B cell (primary cell): ENCODE measurements around the gene SPOCK3. TPM values are rescaled to one million over a fixed set of nuclear protein-coding genes. Genes with fewer than 3 reads are reported as not detected.

Experiments
- ATAC-seq: fragments of 200-7000 bp; cut with Tn5 transposase; one replicate; pipeline ENCODE4 v1.10.0; 2021; ENCODE audit warnings: low read depth, mild to moderate bottlenecking, moderate number of reproducible peaks, moderate library complexity
- CTCF ChIA-PET: fragments of 350-600 bp; sonication (Branson Sonifier 250); formaldehyde crosslinking; loops from one replicate; lab custom pipeline; 2021; ENCODE audit warnings: antibody characterized with exemption, inconsistent platforms; lab: Charles Lee
- POLR2A ChIA-PET: fragments of 350-600 bp; sonication (Branson Sonifier 250); formaldehyde crosslinking; loops from one replicate; lab custom pipeline; 2021; ENCODE audit warnings: antibody characterized with exemption; lab: Charles Lee
- DNase-seq: peaks from one replicate; pipeline ENCODE4 v3.0.0; 2013
- H2AFZ ChIP-seq: 2 replicates; pipeline ENCODE4 v1.6.1; 2012; ENCODE audit warnings: mild to moderate bottlenecking, low read depth, low read length; ENCODE audit not compliant: insufficient read depth, poor library complexity, severe bottlenecking
- H3K27ac ChIP-seq, 2 donors: 1 replicate in 1 of 2; 2 replicates in 1 of 2; pipeline ENCODE4 v1.5.1; 2012 to 2013; ENCODE audit warnings: low read length in 2 of 2, mild to moderate bottlenecking in 2 of 2, moderate library complexity in 1 of 2
- H3K27me3 ChIP-seq, 4 experiments: fragments of 200-600 bp in 1 of 4; sonication (generic) in 1 of 4; replicated peaks in 1 of 4; 1 replicate in 2 of 4; 2 replicates in 2 of 4; pipeline versions ENCODE4 v1.6.1 to v1.7.0; 2013 to 2016; ENCODE audit warnings: low read length in 3 of 4, mild to moderate bottlenecking in 2 of 4, mixed read lengths in 1 of 4, moderate library complexity in 1 of 4; ENCODE audit not compliant: insufficient read depth in 4 of 4, control insufficient read depth in 3 of 4; ENCODE audit errors: control extremely low read depth in 1 of 4
- H3K36me3 ChIP-seq, 2 experiments: replicated peaks in 1 of 2; 1 replicate in 1 of 2; 2 replicates in 1 of 2; pipeline versions ENCODE4 v1.6.1 to v1.7.1; 2013; ENCODE audit warnings: low read length in 1 of 2; ENCODE audit not compliant: insufficient read depth in 2 of 2, control insufficient read depth in 1 of 2; ENCODE audit errors: control extremely low read depth in 1 of 2, extremely low read depth in 1 of 2
- H3K4me1 ChIP-seq, 2 donors: fragments of 200-600 bp in 1 of 2; sonication (generic) in 1 of 2; 1 replicate in 1 of 2; 2 replicates in 1 of 2; pipeline versions ENCODE4 v1.5.1 to v1.6.1; 2013 to 2017; ENCODE audit warnings: low read length in 2 of 2; ENCODE audit not compliant: control insufficient read depth in 2 of 2, insufficient read depth in 2 of 2
- H3K4me2 ChIP-seq: replicated peaks from 2 replicates; pipeline ENCODE3; 2012; ENCODE audit warnings: mild to moderate bottlenecking, low read depth, low read length; ENCODE audit not compliant: poor library complexity, severe bottlenecking
- H3K4me3 ChIP-seq, 5 experiments: fragments of 200-600 bp in 1 of 5; sonication (generic) in 1 of 5; 1 replicate in 3 of 5; 2 replicates in 2 of 5; pipeline versions ENCODE4 v1.5.1 to v1.7.0; 2011 to 2016; ENCODE audit warnings: low read length in 4 of 5, mild to moderate bottlenecking in 4 of 5, low read depth in 2 of 5, control low read depth in 1 of 5, moderate library complexity in 1 of 5; ENCODE audit not compliant: insufficient read depth in 1 of 5; ENCODE audit errors: control extremely low read depth in 1 of 5, extremely low read depth in 1 of 5
- H3K79me2 ChIP-seq: fragments of 200-600 bp; sonication (generic); one replicate; pipeline ENCODE4 v1.6.0; 2016; ENCODE audit warnings: low read length; ENCODE audit not compliant: control insufficient read depth, insufficient read depth
- H3K9ac ChIP-seq: fragments of 200-600 bp; sonication (generic); 2 replicates; pipeline ENCODE4 v1.6.1; 2017; ENCODE audit warnings: mild to moderate bottlenecking, low read length, moderate library complexity
- H3K9me3 ChIP-seq, 3 donors: one replicate each; pipeline versions ENCODE4 v1.6.1 to v1.7.1; 2013; ENCODE audit warnings: low read length in 2 of 3; ENCODE audit not compliant: control insufficient read depth in 2 of 3, insufficient read depth in 1 of 3; ENCODE audit errors: control extremely low read depth in 1 of 3
- H4K20me1 ChIP-seq: 2 replicates; pipeline ENCODE4 v1.6.0; 2012; ENCODE audit warnings: mild to moderate bottlenecking, low read length; ENCODE audit not compliant: insufficient read depth, control insufficient read depth, poor library complexity, severe bottlenecking
- H3K27ac Mint-ChIP-seq: one replicate; pipeline ENCODE4 v1.8.0; 2021; ENCODE audit warnings: mixed read lengths
- H3K27me3 Mint-ChIP-seq: one replicate; pipeline ENCODE4 v1.8.0; 2021; ENCODE audit warnings: mixed read lengths
- H3K4me1 Mint-ChIP-seq: one replicate; pipeline ENCODE4 v1.8.0; 2021; ENCODE audit warnings: mixed read lengths
- H3K4me3 Mint-ChIP-seq: one replicate; pipeline ENCODE4 v1.8.0; 2021; ENCODE audit warnings: mixed read lengths
- H3K9me3 Mint-ChIP-seq: one replicate; pipeline ENCODE4 v1.8.0; 2022; ENCODE audit warnings: mixed read lengths; ENCODE audit not compliant: insufficient read depth
- CTCF ChIP-seq: fragments of 200-600 bp; IDR thresholded peaks from one replicate; pipeline ENCODE4 v1.8.0; 2022; ENCODE audit warnings: antibody characterized with exemption, mild to moderate bottlenecking
- EZH2 ChIP-seq: IDR thresholded peaks from 2 replicates; pipeline ENCODE4 v1.6.1; 2012; ENCODE audit warnings: borderline replicate concordance, low read depth, mild to moderate bottlenecking, moderate library complexity, low read length; ENCODE audit not compliant: insufficient read depth, poor library complexity, severe bottlenecking
- WGBS: methylation state at CpG from one replicate; pipeline ENCODE4 v1.1.5; 2013; ENCODE audit warnings: missing lambda C conversion rate; ENCODE audit not compliant: insufficient coverage; 5-methylcytosine and 5-hydroxymethylcytosine counted together
- intact Hi-C: fragments of 100-400 bp; cut with micrococcal nuclease; formaldehyde crosslinking; loops from one replicate; pipeline ENCODE4 v1.10.0; 2022
- polyA plus RNA-seq: library from polyadenylated mRNA; depleted of rRNA; stranded (reverse); fragments of >200 nt; gene quantifications from 2 replicates; pipeline ENCODE4 v1.2.3, GENCODE V29; 2012
- total RNA-seq, 2 donors: library from RNA; stranded (reverse); fragments of 120-200 nt in 1 of 2; gene quantifications; 1 replicate in 1 of 2; 2 replicates in 1 of 2; pipeline versions ENCODE4 v1.2.3 to v1.2.4, GENCODE V29; 2013 to 2022

Gene SPOCK3
- total and polyA plus RNA-seq, 2 donors (not counting 1 experiment from before 2014, with no cell fraction given), result not detected

GRCh38 chr4:166902941-166903340, 331.4 kb downstream of the SPOCK3 start:
- H3K4me3 Mint-ChIP-seq, result no peak overlapping the region
- Histone ChIP-seq H3K4me2 (no peak overlapping the region), H3K79me2 (no peaks in the 10 kb centered on the region), H2AFZ (no peak overlapping the region), H3K9ac (no peak overlapping the region), H3K36me3 (no peaks in the 10 kb centered on the region), H3K4me1 (no peaks in the 10 kb centered on the region), H4K20me1 (no peaks in the 10 kb centered on the region), H3K9me3 (no peaks in the 10 kb centered on the region), H3K27ac (no peak overlapping the region), H3K4me3 (no peak overlapping the region), H3K27me3 (no peaks in the 10 kb centered on the region)
- no peak for TF ChIP-seq EZH2
- intact Hi-C loops, result no loop called here
- H3K27ac Mint-ChIP-seq, result no peak overlapping the region
- DNase-seq, result no peak
- POLR2A ChIA-PET, result no interaction called here
- no peaks in the 10 kb centered on the region for H3K27me3 Mint-ChIP-seq
- ATAC-seq, result no peak
- no peaks in the 10 kb centered on the region for H3K4me1 Mint-ChIP-seq
- CTCF ChIA-PET, result no interaction called here
- H3K9me3 Mint-ChIP-seq, result no peaks in the 10 kb centered on the region
- WGBS, result no CpG with 5 or more reads among the region's 1 CpG

DNA sequence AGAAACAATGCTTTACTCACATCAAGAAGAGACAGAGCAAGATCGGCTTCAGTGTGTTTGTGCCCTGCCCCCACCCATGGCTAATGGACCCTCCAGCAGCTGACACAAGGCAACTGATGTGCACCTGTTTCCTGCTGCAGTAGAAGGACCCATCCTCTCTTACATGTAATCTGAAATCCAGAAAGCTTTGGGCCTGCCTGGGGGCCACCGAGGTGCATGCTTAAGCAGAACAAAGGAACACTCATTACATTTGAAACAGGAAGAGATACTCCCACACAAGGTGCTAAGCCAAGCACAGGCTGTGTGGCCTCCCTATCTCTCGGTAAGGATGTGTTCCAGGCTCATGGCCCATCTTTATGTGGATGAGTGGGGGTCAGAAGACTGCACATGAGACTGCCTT, 338.0 kb downstream of the SPOCK3 start:
- Histone ChIP-seq H3K36me3 (no peaks in the 10 kb centered on the region), H3K4me3 (no peak overlapping the region), H3K4me1 (no peaks in the 10 kb centered on the region), H3K9me3 (no peaks in the 10 kb centered on the region), H3K27me3 (no peaks in the 10 kb centered on the region), H3K79me2 (no peaks in the 10 kb centered on the region), H3K9ac (no peak overlapping the region), H3K4me2 (no peak overlapping the region), H3K27ac (no peak overlapping the region), H2AFZ (no peak overlapping the region), H4K20me1 (no peaks in the 10 kb centered on the region)
- CTCF ChIA-PET, result no interaction called here
- DNase-seq (no peak), ATAC-seq (no peak)
- H3K27me3 Mint-ChIP-seq, result no peaks in the 10 kb centered on the region
- no peaks in the 10 kb centered on the region for H3K9me3 Mint-ChIP-seq
- POLR2A ChIA-PET, result no interaction called here
- H3K4me3 Mint-ChIP-seq, result no peak overlapping the region
- no peaks in the 10 kb centered on the region for H3K4me1 Mint-ChIP-seq
- intact Hi-C loops, result no loop called here
- 75% methylated on average over 2 of the region's 3 CpGs for WGBS
- no peak overlapping the region for H3K27ac Mint-ChIP-seq
- TF ChIP-seq CTCF (no peak), EZH2 (no peak)
